Spleen (tissue), 7 donors: ENCODE data around the gene PAK1.

Source experiments
- POLR2A ChIP-seq, 3 donors: fragments of 450-650 bp; IDR thresholded peaks; one replicate each; pipeline ENCODE4 v1.5.1; 2017; ENCODE audit warnings: antibody characterized with exemption in 3 of 3, mild to moderate bottlenecking in 1 of 3
- TF ChIP-seq, protein P1 (sequence below), 11 experiments: fragments of 200-600 bp in 7 of 11; fragments of 450-650 bp in 4 of 11; sonication (generic) in 4 of 11; IDR thresholded peaks in 8 of 11; conservative IDR thresholded peaks in 3 of 11; 1 replicate in 7 of 11; 2 replicates in 4 of 11; pipeline versions ENCODE4 v1.4.0 to v1.8.0; 2016 to 2021; ENCODE audit warnings: antibody characterized with exemption in 11 of 11, inconsistent platforms in 4 of 11, mild to moderate bottlenecking in 1 of 11
- donor health status: DM: no; HTN: no; CAD: no; lungs with moderate emphysema.
- donor health status: DM: no; HTN: no; CAD: no.
- donor health status: DM: no; HTN: no; CAD: no.

DNA sequence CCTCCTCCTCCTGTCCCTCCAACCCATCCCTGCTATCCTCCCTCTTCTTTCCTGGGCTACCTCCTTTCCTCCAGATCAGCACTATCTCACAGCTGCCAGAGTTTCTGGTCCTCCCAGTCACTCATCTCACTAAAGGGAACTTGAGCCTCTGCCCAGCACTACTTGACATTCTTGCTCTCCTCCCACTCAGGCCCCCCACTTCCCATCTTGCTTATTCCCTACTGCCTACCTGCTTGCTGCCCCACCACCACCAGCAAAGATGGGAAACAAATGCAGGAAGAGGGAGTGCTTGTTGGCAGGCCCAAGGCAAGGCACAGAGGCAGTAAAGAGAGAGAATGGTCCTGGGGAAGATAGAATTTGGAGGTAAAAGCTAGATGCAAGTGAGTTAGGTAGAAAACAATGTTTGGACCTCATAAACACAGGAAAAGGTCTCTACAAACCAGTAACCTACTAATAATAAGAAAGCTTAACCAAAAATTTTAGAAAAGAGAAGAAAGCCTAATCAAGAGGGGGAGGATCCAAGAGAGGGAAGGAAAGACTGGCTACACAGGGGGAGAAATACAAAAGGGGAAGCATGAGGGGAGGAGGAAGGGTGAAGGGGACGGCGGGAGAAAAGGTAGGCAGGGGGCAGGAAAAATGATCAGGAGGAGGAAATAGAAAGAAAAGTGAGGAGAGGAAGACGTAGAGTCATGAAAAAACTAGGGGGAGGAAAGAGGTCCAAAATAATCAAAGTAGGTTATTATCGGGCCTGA is 63.6 kb downstream of the PAK1 start:
- no peak for TF ChIP-seq POLR2A (IDR thresholded peaks at IDR 0.05)
- TF ChIP-seq, protein P1, sequence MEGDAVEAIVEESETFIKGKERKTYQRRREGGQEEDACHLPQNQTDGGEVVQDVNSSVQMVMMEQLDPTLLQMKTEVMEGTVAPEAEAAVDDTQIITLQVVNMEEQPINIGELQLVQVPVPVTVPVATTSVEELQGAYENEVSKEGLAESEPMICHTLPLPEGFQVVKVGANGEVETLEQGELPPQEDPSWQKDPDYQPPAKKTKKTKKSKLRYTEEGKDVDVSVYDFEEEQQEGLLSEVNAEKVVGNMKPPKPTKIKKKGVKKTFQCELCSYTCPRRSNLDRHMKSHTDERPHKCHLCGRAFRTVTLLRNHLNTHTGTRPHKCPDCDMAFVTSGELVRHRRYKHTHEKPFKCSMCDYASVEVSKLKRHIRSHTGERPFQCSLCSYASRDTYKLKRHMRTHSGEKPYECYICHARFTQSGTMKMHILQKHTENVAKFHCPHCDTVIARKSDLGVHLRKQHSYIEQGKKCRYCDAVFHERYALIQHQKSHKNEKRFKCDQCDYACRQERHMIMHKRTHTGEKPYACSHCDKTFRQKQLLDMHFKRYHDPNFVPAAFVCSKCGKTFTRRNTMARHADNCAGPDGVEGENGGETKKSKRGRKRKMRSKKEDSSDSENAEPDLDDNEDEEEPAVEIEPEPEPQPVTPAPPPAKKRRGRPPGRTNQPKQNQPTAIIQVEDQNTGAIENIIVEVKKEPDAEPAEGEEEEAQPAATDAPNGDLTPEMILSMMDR (IDR thresholded peaks at IDR 0.05 in 8 of 11, conservative IDR thresholded peaks at IDR 0.05 in 3 of 11): no peak
